BLaER1 treated with 17β-estradiol and CSF1 and Interleukin-3, amounts not matched to agents 10 nM and 100 nM (cell line): ENCODE measurements around the gene PLXNA2.

Source experiments
- H3K27ac ChIP-seq, 11 experiments: shearing (Covaris generic); formaldehyde crosslinking; 2 replicates each; pipeline ENCODE4 v1.8.1; 2022
- H3K27me3 ChIP-seq, 11 experiments: shearing (Covaris generic); formaldehyde crosslinking; 2 replicates each; pipeline ENCODE4 v1.8.1; 2022
- H3K36me3 ChIP-seq, 11 experiments: shearing (Covaris generic); formaldehyde crosslinking; 2 replicates each; pipeline ENCODE4 v1.8.1; 2022
- H3K4me1 ChIP-seq, 10 experiments: shearing (Covaris generic); formaldehyde crosslinking; 2 replicates each; pipeline ENCODE4 v1.8.1; 2022
- H3K4me2 ChIP-seq, 11 experiments: shearing (Covaris generic); formaldehyde crosslinking; 2 replicates each; pipeline ENCODE4 v1.8.1; 2022
- H3K4me3 ChIP-seq, 10 experiments: shearing (Covaris generic); formaldehyde crosslinking; 2 replicates each; pipeline ENCODE4 v1.8.1; 2022
- H3K9ac ChIP-seq, 11 experiments: shearing (Covaris generic); formaldehyde crosslinking; 2 replicates each; pipeline ENCODE4 v1.8.1; 2022
- H3K9me3 ChIP-seq, 11 experiments: shearing (Covaris generic); formaldehyde crosslinking; replicated peaks in 1 of 11; 2 replicates each; pipeline ENCODE4 v1.8.1; 2022
- H4K20me1 ChIP-seq, 11 experiments: shearing (Covaris generic); formaldehyde crosslinking; 2 replicates each; pipeline ENCODE4 v1.8.1; 2022
- Cebpa-rat ChIP-seq, 11 experiments: shearing (Covaris generic); IDR thresholded peaks; 2 replicates each; pipeline ENCODE4 v1.8.1; 2022

The PLXNA2 gene

DNA sequence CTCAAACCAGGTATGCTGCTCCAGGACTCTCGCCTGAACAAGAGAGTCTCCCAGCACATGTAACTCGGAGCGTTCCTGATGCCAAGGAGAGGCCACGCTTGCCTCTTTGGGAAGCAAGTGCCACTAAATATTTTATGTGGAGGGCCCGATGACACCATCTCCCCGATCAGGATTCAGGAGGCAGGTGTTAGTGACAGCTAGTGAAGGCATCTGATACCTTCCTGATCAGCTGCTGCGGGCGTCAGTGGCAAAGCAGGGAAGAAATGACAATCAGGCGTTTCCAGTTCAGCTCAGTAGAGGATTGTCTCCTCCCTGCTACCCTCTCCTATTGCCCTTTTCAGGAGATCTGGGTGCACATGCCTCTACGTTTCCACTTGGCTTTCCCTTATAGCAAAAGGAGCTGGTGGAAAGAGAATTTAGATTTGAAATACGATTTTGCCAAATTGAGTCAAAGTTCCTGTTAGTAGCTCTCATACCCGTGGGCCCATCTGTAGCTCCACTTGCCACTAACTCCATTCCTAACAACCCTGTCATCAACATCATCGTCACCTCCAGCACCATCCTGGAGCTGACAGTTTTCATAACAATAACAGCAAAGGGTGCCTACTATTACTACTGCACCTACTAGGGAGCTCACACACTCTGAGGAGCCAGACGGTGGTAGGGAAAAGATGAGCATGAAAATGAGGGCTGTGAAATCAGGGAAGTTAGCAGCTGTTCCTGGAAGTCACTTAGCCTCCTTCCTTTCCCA, 21.6 kb downstream of the PLXNA2 start:
- Histone ChIP-seq H3K9ac (no peak overlapping the region), H3K4me2 (no peak overlapping the region), H3K4me1 (peaks cover 0 to 32% (median 0%) of the 10 kb centered on the region in 10 experiments; a peak in 7 of 20 replicates), H3K27ac (no peak overlapping the region), H3K36me3 (no peaks in the 10 kb centered on the region), H3K4me3 (no peak overlapping the region), H4K20me1 (no peaks in the 10 kb centered on the region; a peak in 2 of 22 replicates), H3K27me3 (no peaks in the 10 kb centered on the region), H3K9me3 (no peaks in the 10 kb centered on the region)
- TF ChIP-seq Cebpa-rat (IDR thresholded peaks at IDR 0.05) = no peak

DNA sequence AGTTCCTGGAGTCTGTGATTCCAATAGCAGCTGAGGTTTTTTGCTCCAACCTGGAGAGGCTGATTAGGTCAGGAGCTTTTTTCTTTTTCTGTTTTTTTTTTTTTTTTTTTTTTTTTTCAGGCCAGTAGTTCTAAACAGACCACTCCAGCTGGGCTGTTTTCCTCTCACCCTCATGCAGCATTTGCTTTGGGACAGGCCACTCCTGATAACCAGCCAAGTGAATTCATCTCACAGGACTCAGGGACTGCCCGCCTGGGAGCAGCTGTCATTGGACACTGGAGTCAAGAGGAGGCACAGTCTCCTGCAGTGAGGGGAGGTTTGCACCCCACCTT, 22.9 kb downstream of the PLXNA2 start:
- H3K27me3 ChIP-seq = no peaks in the 10 kb centered on the region
- H3K9me3 ChIP-seq = no peaks in the 10 kb centered on the region
- no peak for TF ChIP-seq Cebpa-rat (IDR thresholded peaks at IDR 0.05)
- H3K36me3 ChIP-seq = no peaks in the 10 kb centered on the region
- H3K4me2 ChIP-seq = no peak overlapping the region
- H3K4me1 ChIP-seq = peaks cover 0 to 40% (median 0%) of the 10 kb centered on the region in 10 experiments; a peak in 7 of 20 replicates
- no peak overlapping the region for H3K9ac ChIP-seq
- H3K4me3 ChIP-seq = no peak overlapping the region
- H3K27ac ChIP-seq = no peak overlapping the region
- H4K20me1 ChIP-seq = no peaks in the 10 kb centered on the region; a peak in 1 of 22 replicates

DNA sequence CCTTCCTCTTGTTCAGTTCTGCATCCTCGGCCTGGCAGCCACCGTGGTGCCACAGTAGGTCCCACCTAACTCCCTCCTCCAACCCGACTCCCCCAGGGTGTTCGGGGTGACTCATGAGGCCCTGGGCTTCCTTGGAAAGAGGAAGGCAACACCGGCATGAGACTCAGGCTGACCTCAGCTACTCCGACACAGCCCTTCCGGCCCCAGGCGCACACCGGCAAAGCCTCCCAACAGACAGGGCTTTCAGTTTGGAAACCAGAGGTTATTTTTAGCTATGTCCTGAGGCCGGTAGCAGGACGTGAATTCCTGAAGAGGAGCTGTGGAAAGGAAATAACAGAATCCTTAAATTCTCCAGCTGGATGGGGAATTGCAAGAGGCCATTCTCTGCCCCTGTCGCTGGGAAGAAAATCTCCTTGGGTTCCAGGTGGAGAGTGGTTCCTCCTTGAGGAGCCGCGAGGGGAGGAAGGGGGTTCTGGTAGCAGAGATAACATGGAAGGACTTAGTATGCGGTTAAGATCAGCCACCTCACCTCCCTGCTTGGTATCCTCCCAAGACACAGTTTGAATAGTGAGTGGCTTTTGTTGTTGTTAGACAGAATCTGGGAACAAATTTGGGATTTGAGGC, 24.4 kb downstream of the PLXNA2 start:
- Histone ChIP-seq H3K4me3 (no peak overlapping the region), H3K4me1 (peaks cover 0 to 53% (median 0%) of the 10 kb centered on the region in 10 experiments; a peak in 8 of 20 replicates), H3K9ac (no peak overlapping the region), H3K27ac (no peak overlapping the region), H3K27me3 (no peaks in the 10 kb centered on the region), H3K9me3 (no peaks in the 10 kb centered on the region), H4K20me1 (no peaks in the 10 kb centered on the region; a peak in 1 of 22 replicates), H3K4me2 (peak overlapping the region in 5 of 11 experiments; percentile 39 to 83 (median 45); a peak in 9 of 22 replicates), H3K36me3 (no peaks in the 10 kb centered on the region)
- TF ChIP-seq Cebpa-rat (IDR thresholded peaks at IDR 0.05) = no peak

DNA sequence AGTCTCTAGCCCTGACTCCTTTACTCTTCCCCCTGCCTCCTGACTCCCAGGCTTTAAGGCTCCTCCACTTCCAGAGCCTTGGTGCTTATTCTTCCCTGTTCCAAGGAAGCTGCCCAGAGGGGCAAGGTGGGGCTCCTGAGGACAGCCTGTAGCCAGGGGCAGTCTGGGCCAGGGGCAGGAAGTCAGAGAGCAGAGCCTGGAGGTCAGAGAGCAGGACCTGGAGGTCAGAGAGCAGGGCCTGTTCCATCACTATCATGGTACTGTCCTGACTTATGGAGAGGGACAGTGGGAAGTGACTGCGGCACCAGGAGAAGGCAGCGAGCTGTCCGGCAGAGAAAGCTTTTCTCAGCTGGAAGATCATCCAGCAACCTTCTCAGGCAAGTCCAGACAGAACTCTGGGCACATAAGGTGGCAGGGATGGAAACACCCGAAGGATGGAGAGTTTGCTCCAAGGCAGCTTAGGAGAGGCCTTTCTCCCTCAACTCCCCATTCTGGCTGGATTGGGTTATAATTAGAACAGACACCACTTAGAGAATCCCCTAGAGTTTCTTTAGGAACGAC, 25.0 kb downstream of the PLXNA2 start:
- Histone ChIP-seq H3K27me3 (no peaks in the 10 kb centered on the region), H3K27ac (no peak overlapping the region), H3K4me3 (no peak overlapping the region), H3K4me1 (peaks cover 0 to 59% (median 5%) of the 10 kb centered on the region in 10 experiments; a peak in 15 of 20 replicates), H4K20me1 (no peaks in the 10 kb centered on the region; a peak in 1 of 22 replicates), H3K4me2 (peak overlapping the region in 5 of 11 experiments; percentile 39 to 83 (median 45); a peak in 9 of 22 replicates), H3K9me3 (no peaks in the 10 kb centered on the region), H3K9ac (no peak overlapping the region), H3K36me3 (no peaks in the 10 kb centered on the region)
- TF ChIP-seq Cebpa-rat (IDR thresholded peaks at IDR 0.05) = no peak

DNA sequence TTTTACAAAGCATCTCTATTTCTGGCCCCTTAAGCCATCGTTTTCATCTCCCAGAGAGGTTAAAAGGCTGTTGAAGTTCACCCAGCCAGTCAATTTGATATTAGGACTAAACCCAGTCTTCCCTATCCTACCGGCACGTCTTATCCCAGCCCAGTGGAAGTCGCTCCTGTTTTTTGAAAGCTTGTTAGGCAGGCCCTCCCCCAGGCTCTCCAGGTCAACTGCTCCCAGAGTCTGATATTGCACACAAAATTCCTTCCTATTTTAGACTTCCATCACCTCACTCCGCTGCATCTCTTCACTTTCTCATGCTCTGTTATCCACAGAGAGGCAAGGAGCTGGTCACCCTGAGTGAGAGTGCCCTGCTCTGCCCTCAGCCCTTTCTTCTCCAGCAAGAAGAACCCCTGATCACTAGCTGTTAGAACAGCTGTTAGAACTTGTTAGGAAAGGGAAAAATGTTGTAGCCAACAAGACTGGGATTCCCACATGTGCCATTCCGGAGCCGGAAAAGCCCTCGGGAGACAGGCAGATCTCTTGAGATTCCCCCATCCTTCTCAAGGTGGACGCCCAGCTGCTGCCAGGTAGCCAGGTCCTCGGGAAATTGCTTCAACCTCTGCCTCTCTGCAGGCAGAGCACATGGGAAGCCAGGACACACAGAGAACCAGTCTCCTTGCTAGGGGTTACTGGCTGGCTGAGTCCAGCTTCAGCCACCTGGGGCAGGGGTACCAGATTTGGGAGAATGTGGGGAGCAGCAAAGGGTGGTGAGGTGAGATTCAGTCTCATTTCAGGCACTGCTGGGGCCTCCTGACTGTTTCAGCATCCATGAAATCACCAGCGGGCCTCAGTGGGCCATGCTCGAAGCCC, 25.7 kb downstream of the PLXNA2 start:
- Histone ChIP-seq H4K20me1 (no peaks in the 10 kb centered on the region; a peak in 1 of 22 replicates), H3K27me3 (no peaks in the 10 kb centered on the region), H3K4me2 (peak overlapping the region in 3 of 11 experiments; percentile 43 to 83 (median 69); a peak in 2 of 22 replicates), H3K27ac (no peak overlapping the region), H3K4me3 (no peak overlapping the region), H3K36me3 (no peaks in the 10 kb centered on the region), H3K9me3 (no peaks in the 10 kb centered on the region), H3K9ac (no peak overlapping the region), H3K4me1 (peaks cover 5 to 66% (median 13%) of the 10 kb centered on the region in 10 experiments)
- TF ChIP-seq Cebpa-rat (IDR thresholded peaks at IDR 0.05) = no peak

DNA sequence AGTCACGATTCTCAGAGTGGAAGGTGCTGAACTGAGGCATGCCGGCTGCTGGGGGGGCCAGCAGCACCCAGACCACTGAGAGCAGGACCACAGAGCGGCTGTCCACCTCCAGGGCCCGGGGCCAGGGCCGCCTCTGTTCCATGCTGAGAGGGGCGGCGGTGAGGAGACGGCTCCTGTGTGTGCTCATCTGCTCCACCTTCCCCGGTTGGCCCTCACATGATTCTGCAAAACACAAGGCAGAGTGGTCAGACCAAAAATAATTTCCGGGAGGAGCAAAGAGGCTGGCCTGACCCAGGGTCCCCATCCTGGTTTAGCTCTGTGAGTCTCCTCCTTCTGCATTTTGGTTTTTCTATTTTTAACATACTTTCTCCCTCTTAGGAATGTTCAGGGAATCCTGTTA, 26.4 kb downstream of the PLXNA2 start:
- no peak overlapping the region for H3K9ac ChIP-seq
- H3K27me3 ChIP-seq = no peaks in the 10 kb centered on the region
- TF ChIP-seq Cebpa-rat (IDR thresholded peaks at IDR 0.05) = no peak
- H3K4me1 ChIP-seq = peaks cover 6 to 66% (median 19%) of the 10 kb centered on the region in 10 experiments
- H3K4me2 ChIP-seq = 0 out of 22 replicates have a peak overlapping the region, but pooled peaks of 1 of the 11 experiments have one; percentile 16
- no peaks in the 10 kb centered on the region for H3K9me3 ChIP-seq
- no peak overlapping the region for H3K4me3 ChIP-seq
- H3K36me3 ChIP-seq = no peaks in the 10 kb centered on the region
- no peaks in the 10 kb centered on the region; a peak in 1 of 22 replicates for H4K20me1 ChIP-seq
- H3K27ac ChIP-seq = no peak overlapping the region

DNA sequence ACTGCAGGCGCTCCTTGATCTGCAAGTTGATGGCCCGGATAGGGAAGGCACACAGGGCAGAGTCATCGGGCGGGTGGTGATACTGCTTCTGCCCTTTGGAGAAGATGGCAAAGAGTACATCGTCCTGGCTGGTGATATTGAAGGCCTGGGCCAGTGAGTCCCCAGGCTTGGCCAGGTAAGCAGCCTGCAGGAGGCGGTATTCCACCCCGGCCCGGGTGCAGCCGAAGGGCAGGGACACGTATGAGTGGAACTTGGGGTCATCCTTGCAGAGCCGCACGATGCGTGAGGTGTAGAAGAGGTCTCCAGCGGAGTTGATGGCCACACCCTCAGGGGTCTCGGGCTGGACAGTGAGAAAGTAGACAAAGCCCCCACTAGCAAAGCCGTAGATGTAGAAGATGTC, 27.4 kb downstream of the PLXNA2 start:
- no peak overlapping the region for H3K9ac ChIP-seq
- no peak for TF ChIP-seq Cebpa-rat (IDR thresholded peaks at IDR 0.05)
- H3K4me2 ChIP-seq = peak overlapping the region in 3 of 11 experiments; percentile 44 to 65 (median 63); a peak in 3 of 22 replicates
- H3K9me3 ChIP-seq = no peaks in the 10 kb centered on the region
- H4K20me1 ChIP-seq = no peaks in the 10 kb centered on the region; a peak in 1 of 22 replicates
- H3K27ac ChIP-seq = no peak overlapping the region
- no peaks in the 10 kb centered on the region for H3K36me3 ChIP-seq
- H3K27me3 ChIP-seq = no peaks in the 10 kb centered on the region
- H3K4me1 ChIP-seq = peaks cover 15 to 75% (median 29%) of the 10 kb centered on the region in 10 experiments
- no peak overlapping the region for H3K4me3 ChIP-seq

DNA sequence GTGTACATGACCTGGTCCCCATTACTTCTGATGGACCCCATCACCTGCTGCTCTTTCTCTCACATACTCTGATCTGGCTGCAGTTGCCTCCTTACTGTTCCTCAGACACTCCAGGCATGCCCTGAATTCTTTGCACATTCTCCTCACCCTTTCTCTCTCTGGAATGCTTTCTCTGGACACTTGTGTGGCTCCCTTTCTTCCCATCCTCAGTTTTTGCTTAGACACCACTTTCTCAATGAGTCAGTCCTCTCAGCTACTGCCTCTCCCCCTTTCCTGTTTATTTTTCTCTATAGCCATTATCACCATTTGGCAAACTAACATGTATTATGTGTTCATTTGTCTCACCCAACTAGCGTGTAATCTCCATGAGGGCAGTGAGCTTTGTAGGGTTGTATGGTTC, 28.1 kb downstream of the PLXNA2 start:
- Histone ChIP-seq H3K9ac (no peak overlapping the region), H3K9me3 (no peaks in the 10 kb centered on the region), H3K4me1 (peaks cover 19 to 83% (median 36%) of the 10 kb centered on the region in 10 experiments), H3K4me3 (no peak overlapping the region), H4K20me1 (no peaks in the 10 kb centered on the region; a peak in 1 of 22 replicates), H3K27me3 (0 out of 22 replicates have a peak, but pooled peaks cover 0 to under 1% (median 0%) of the 10 kb centered on the region in 11 experiments), H3K27ac (no peak overlapping the region), H3K4me2 (peak overlapping the region in 3 of 11 experiments; percentile 44 to 65 (median 63); a peak in 6 of 22 replicates), H3K36me3 (no peaks in the 10 kb centered on the region)
- TF ChIP-seq Cebpa-rat (IDR thresholded peaks at IDR 0.05) = no peak
